NCI-H1694 treated with DMSO at 0.1 percent for 48 hours (cell line): Measurements from ENCODE around the gene CDH23.

Experiments used
- DNase-seq: peaks from one replicate; lab custom pipeline; 2025; lab: John Stamatoyannopoulos, UW

Gene CDH23

GRCh38 chr10:71486484-71487114 lies 89.9 kb downstream of the CDH23 start:
- peak; percentile 13 for DNase-seq

GRCh38 chr10:71487726-71488125 lies 91.0 kb downstream of the CDH23 start:
- DNase-seq, result no peak

GRCh38 chr10:71489077-71489476 lies 92.4 kb downstream of the CDH23 start:
- DNase-seq, result no peak

GRCh38 chr10:71492872-71493271 lies 96.2 kb downstream of the CDH23 start:
- no peak for DNase-seq

GRCh38 chr10:71493741-71494140 lies 97.0 kb downstream of the CDH23 start:
- DNase-seq, result no peak

GRCh38 chr10:71494476-71494875 lies 97.8 kb downstream of the CDH23 start:
- no peak for DNase-seq

- no peak for DNase-seq
These were observed 98.3 kb downstream of the CDH23 start for GRCh38 chr10:71494980-71495381.

- no peak for DNase-seq
These were observed 100.4 kb downstream of the CDH23 start for GRCh38 chr10:71496927-71497762.

- DNase-seq, result no peak
These were observed 101.1 kb downstream of the CDH23 start for GRCh38 chr10:71497763-71498326.

- no peak for DNase-seq
These were observed 104.7 kb downstream of the CDH23 start for GRCh38 chr10:71501402-71501801.

- no peak for DNase-seq
These were observed 105.5 kb downstream of the CDH23 start for GRCh38 chr10:71502190-71502589.

- DNase-seq, result no peak
These were observed 106.1 kb downstream of the CDH23 start for GRCh38 chr10:71502851-71503250.

GRCh38 chr10:71504168-71504567 lies 107.4 kb downstream of the CDH23 start:
- DNase-seq, result no peak

GRCh38 chr10:71504570-71504969 lies 107.8 kb downstream of the CDH23 start:
- no peak for DNase-seq

GRCh38 chr10:71505862-71506261 lies 109.1 kb downstream of the CDH23 start:
- no peak for DNase-seq

- no peak for DNase-seq
These were observed 112.7 kb downstream of the CDH23 start for GRCh38 chr10:71509444-71509843.

- DNase-seq, result no peak
These were observed 114.5 kb downstream of the CDH23 start for GRCh38 chr10:71511206-71511605.

- no peak for DNase-seq
These were observed 115.6 kb downstream of the CDH23 start for GRCh38 chr10:71512312-71512711.

GRCh38 chr10:71512761-71513539 lies 116.2 kb downstream of the CDH23 start:
- no peak for DNase-seq

- DNase-seq, result no peak
These were observed 116.8 kb downstream of the CDH23 start for GRCh38 chr10:71513540-71513853.

GRCh38 chr10:71513936-71514335 lies 117.2 kb downstream of the CDH23 start:
- DNase-seq, result no peak

GRCh38 chr10:71515531-71516172 lies 118.9 kb downstream of the CDH23 start:
- no peak for DNase-seq
